Measurements from ENCODE around the gene PIGM. TPM values are rescaled to one million over a fixed set of nuclear protein-coding genes. Genes with fewer than 3 reads are reported as not detected.
A peak's percentile ranks its signal among the peaks of the same experiment; 100 is the strongest.

Gene PIGM
- total and polyA plus RNA-seq, 2 of the 13 experiments (the other 11 are each of a cell fraction or from before 2014, with no cell fraction given): 3.4 to 4.6 TPM

GRCh38 chr1:160031365-160032164 lies at the start of gene PIGM (continued):
- no peak for TF ChIP-seq AKNA (CRISPR knock-in tag; IDR thresholded peaks at IDR 0.05; ENCODE audit: borderline replicate concordance)
- TF ChIP-seq CBX5 (CRISPR knock-in tag; IDR thresholded peaks at IDR 0.05; ENCODE audit: borderline replicate concordance): no peak
- TF ChIP-seq ZNF746 (CRISPR knock-in tag; IDR thresholded peaks at IDR 0.05): no peak
- TF ChIP-seq FOXJ3 (CRISPR knock-in tag; IDR thresholded peaks at IDR 0.05; ENCODE audit: borderline replicate concordance): no peak; the same call in 1 of the 2 replicates
- TF ChIP-seq SMARCC2 (IDR thresholded peaks at IDR 0.05): no peak
- no peak for TF ChIP-seq MYNN (CRISPR knock-in tag; IDR thresholded peaks at IDR 0.05; ENCODE audit: low read depth)
- no peak for TF ChIP-seq ZSCAN22 (CRISPR knock-in tag; IDR thresholded peaks at IDR 0.05)
- no peak for TF ChIP-seq PLRG1 (conservative IDR thresholded peaks at IDR 0.05)
- no peak for TF ChIP-seq HCFC1 (IDR thresholded peaks at IDR 0.05; ENCODE audit: low read depth, low read length)
- no peak for TF ChIP-seq CREB1 (IDR thresholded peaks at IDR 0.05)
- peak; percentile 71 for TF ChIP-seq CREB1 (CRISPR knock-in tag; IDR thresholded peaks at IDR 0.05)
- TF ChIP-seq HNRNPH1 (optimal IDR thresholded peaks at IDR 0.05; ENCODE audit: low read depth, low read length): no peak
- TF ChIP-seq NFAT5 (CRISPR knock-in tag; IDR thresholded peaks at IDR 0.05): no peak
- TF ChIP-seq ZNF333 (CRISPR knock-in tag; IDR thresholded peaks at IDR 0.05; ENCODE audit: borderline replicate concordance): no peak
- no peak for TF ChIP-seq ZNF224 (CRISPR knock-in tag; IDR thresholded peaks at IDR 0.05)
- TF ChIP-seq RARG (CRISPR knock-in tag; IDR thresholded peaks at IDR 0.05; ENCODE audit: low read depth): no peak
- no peak for TF ChIP-seq KAT2B (IDR thresholded peaks at IDR 0.05; ENCODE audit: borderline replicate concordance, low read depth, low read length)
- 0 out of 2 replicates have a peak, but pooled peaks have one; percentile 52 for TF ChIP-seq ZNF788 (CRISPR knock-in tag; IDR thresholded peaks at IDR 0.05; ENCODE audit: borderline replicate concordance)
- TF ChIP-seq NFKBIZ (CRISPR knock-in tag; IDR thresholded peaks at IDR 0.05): 0 out of 2 replicates have a peak, but pooled peaks have one; percentile 27
- no peak for TF ChIP-seq NR1H2 (CRISPR knock-in tag; IDR thresholded peaks at IDR 0.05; ENCODE audit: borderline replicate concordance, low read depth)
- TF ChIP-seq PCBP2 (optimal IDR thresholded peaks at IDR 0.05; ENCODE audit: low read depth, low read length, poor library complexity, severe bottlenecking): no peak
